22Rv1 (cell line): ENCODE data around the gene FUT8.

Experiments
- H3K27ac ChIP-seq: fragments of 450-650 bp; 2 replicates; pipeline ENCODE4 v1.5.1; 2017
- ZFX ChIP-seq: fragments of 450-650 bp; IDR thresholded peaks from 2 replicates; pipeline ENCODE4 v1.6.1; 2017; ENCODE audit warnings: antibody characterized with exemption, borderline replicate concordance
- TF ChIP-seq, protein P1 (sequence below): fragments of 450-650 bp; IDR thresholded peaks from 2 replicates; pipeline ENCODE4 v1.5.1; 2017; ENCODE audit warnings: mild to moderate bottlenecking

FUT8 gene

DNA sequence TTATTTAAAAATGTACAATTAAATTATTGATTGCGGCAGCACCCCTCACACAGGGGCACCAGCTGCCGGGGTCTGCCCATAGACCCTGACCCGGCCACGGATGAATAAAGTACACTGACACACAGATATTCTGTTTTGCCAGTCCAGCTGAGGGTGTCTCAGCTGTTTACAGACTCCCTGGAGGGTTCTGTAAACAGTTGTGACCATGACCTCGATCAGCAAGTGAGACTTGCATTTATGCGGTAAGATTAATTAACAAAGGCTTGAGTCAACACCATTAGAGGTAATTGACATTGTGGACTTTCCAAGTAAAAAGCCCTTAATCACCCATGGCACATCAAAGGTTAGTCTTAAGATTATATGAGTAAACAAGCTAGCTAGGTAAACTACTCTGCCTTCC, 94.3 kb downstream of the FUT8 start:
- H3K27ac ChIP-seq: no peak overlapping the region
- no peak for TF ChIP-seq ZFX
- TF ChIP-seq, protein P1, sequence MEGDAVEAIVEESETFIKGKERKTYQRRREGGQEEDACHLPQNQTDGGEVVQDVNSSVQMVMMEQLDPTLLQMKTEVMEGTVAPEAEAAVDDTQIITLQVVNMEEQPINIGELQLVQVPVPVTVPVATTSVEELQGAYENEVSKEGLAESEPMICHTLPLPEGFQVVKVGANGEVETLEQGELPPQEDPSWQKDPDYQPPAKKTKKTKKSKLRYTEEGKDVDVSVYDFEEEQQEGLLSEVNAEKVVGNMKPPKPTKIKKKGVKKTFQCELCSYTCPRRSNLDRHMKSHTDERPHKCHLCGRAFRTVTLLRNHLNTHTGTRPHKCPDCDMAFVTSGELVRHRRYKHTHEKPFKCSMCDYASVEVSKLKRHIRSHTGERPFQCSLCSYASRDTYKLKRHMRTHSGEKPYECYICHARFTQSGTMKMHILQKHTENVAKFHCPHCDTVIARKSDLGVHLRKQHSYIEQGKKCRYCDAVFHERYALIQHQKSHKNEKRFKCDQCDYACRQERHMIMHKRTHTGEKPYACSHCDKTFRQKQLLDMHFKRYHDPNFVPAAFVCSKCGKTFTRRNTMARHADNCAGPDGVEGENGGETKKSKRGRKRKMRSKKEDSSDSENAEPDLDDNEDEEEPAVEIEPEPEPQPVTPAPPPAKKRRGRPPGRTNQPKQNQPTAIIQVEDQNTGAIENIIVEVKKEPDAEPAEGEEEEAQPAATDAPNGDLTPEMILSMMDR: no peak

DNA sequence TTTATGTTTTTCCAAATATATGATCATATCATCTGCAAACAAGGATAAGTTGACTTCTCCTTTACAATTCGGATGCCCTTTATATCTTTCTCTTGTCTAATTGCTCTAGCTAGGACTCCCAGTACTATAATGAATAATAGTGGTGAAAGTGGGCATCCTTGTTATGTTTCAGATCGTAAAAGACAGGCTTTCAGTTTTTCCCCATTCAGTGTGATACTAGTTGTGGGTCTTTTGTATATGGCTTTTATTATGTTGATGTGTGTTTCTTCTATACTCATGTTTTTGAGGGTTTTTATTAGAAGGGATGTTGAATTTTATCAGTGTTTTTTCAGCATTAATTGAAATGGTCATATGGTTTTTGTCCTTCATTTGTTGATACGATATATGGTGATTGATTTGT, 97.3 kb downstream of the FUT8 start:
- TF ChIP-seq, protein P1: no peak
- TF ChIP-seq ZFX: no peak

DNA sequence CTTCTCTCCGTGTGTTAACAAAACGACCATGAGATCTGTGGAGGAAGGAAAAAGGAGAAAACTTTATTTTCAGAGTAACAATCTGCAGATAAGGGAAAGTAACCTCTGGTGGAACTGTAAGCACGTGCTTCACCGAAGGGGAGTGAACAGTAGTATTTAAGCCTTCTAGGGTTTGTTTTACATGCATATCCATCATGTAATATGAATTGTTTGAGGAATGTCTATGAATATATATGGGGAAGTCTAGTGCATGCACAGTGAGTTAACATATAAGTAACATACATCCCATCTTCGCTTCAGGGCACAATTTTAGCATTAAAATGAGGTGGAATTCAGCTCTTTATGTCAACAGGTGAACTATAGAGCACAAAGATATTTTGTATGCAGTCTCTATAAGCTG, 101.1 kb downstream of the FUT8 start:
- no peak overlapping the region for H3K27ac ChIP-seq
- no peak for TF ChIP-seq ZFX
- TF ChIP-seq, protein P1: no peak

More for the DNA sequence above, 97.3 kb downstream of the FUT8 start:
- H3K27ac ChIP-seq: no peak overlapping the region

DNA sequence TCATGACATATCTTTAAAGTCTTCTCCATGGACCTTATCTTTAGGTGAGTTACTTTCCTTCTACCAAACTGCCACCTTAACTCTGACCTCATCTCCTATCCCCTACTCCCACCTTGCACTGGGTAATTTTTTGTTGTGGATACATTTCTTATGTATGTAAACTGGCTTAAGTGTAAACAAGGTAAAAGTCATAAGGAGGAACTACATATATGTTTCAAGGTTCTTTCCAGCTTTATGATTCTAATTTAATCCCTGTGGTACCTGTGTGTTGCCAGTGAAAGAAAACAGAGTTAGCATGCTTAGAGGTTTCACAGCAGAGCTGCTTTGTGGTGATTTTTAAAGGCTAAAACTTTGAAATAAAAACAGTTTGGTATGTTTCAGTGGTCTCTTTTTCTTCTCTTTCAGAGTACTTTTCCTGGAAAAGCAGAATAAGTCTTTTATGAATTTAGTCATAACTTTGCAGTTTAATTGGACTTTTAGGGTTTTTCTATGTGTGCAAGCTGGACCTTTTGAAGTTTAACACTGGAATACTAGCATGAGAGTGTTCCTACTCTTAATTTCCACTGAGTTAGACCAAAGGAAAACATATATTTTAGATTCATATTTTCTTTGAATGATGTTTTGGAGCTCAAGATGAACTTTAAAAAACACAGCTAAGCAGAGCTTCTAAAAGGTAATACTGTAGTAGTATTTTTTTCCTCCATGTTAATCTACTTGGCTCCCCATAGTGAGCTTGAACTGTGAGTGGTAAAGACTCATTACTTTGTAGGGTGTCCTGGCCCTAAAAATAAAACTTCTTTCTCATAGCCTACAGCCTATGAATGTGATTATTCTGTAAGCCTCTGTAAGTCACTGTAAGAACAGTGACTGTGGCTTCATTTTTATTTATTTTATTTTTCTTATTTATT, 105.4 kb downstream of the FUT8 start:
- no peak for TF ChIP-seq ZFX
- TF ChIP-seq, protein P1: no peak
- no peak overlapping the region for H3K27ac ChIP-seq

DNA sequence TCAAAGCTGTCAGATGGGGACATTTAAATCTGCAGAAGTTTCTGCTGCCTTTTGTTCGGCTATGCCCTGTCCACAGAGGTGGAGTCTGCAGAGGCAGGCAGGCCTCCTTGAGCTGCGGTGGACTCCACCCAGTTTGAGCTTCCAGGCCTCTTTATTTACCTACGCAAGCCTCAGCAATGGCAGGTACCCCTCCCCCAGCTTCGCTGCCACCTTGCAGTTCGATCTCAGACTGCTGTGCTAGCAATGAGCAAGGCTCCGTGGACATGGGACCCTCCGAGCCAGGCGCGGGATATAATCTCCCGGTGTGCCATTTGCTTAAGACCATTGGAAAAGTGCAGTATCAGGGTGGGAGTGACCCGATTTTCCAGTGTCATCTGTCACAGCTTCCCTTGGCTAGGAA, 115.5 kb downstream of the FUT8 start:
- no peak overlapping the region for H3K27ac ChIP-seq
- TF ChIP-seq ZFX: no peak
- TF ChIP-seq, protein P1: no peak

DNA sequence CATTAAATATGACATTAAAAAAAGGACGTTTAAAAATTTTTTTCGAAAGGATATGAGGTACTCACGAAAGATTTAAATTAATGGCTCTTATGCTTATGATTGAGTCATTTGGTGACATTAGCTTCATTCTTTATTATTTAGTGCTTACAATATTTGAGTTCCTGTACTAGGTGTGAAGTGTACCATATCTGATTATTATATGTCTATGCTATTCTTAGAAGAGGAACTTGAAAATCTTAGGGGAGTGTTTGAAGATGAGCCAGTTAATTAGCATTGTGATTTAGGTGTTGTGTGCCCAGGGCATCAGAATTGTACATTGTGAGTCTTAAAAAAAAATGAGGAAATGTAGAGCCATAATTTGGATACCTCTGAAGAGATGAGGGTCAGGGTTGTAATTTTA, 118.6 kb downstream of the FUT8 start:
- H3K27ac ChIP-seq: no peak overlapping the region
- no peak for TF ChIP-seq ZFX
- TF ChIP-seq, protein P1: no peak

DNA sequence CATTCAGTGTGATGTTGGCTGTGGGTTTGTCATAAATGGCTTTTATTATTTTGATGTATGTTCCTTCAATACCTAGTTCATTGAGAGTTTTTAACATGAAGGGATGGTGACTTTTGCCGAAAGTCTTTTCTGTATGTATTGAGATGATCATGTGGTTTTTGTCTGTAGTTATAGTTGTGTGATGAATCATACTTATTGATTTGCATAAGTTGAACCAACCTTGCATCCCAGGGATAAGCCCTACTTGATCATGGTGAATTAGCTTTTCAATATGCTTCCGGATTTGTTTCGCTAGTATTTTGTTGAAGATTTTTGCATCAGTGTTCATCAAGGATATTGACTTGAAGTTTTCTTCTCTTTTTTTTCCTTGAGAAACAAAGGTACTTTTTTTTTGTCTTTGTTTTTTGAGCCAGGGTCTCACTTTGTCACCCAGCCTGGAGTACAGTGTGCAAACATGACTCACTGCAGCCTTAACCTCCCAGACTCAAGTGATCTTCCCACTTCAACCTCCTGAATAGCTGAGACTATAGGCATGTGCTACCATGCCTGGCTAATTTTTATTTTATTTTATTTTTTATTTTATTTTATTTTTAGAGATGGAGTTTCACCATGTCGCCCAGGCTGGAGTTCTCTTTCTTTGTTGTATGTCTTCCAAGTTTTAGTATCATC, 121.3 kb downstream of the FUT8 start:
- TF ChIP-seq ZFX: no peak
- TF ChIP-seq, protein P1: no peak
- H3K27ac ChIP-seq: no peak overlapping the region
